GM19043 (cell line): ENCODE measurements around the gene CEP120.

Source experiments
- ATAC-seq: cut with Tn5 transposase; IDR thresholded peaks from one replicate; pipeline ENCODE4 v1.9.1; 2021; ENCODE audit warnings: low read depth; ENCODE audit not compliant: unreplicated experiment

CEP120 gene

DNA sequence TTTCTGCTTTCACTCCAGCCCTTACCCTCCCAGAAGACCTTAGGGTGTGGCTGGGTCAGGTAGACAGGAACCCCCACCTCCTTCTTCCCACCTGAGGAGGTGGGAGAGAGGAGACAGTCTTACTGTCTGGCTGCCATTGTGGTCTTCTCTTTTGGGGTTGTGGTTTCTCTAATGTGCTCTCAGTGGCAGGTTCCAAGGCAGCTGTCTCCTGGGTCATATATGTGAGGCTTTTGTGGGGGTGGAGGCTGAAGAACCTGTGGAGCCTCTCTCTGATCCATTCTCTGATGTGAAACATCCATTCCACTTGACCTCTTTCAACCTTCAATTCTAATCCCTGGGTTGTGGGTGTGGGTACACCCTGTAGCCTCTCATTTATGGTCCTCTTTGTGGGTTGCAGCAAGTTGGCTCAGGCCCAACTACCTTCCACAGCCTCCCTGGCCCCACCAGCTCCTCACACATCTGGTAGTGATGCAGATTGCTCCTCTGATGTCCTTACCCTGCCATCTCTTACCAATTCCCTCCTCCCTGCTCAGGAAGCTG is 118.4 kb downstream of the CEP120 start:
- no peak for ATAC-seq

DNA sequence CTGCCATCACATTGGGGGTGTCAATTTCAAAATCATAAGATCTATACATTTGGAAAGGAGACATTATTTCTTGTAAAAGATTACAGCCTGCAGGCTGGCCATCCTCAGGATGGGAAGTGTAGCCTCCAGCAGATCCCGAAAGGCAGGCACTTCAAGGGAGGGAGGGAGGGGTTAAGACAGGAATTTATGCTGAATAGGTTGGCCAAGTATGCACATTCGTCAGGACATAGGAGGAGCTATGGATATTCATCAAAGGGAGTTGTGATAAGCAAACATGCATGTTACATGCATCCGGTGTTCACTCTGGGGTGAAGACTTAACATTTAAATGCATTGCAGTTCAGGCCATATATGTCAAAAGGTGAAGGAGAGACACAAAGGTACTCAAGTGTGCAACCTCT is 119.4 kb downstream of the CEP120 start:
- no peak for ATAC-seq

DNA sequence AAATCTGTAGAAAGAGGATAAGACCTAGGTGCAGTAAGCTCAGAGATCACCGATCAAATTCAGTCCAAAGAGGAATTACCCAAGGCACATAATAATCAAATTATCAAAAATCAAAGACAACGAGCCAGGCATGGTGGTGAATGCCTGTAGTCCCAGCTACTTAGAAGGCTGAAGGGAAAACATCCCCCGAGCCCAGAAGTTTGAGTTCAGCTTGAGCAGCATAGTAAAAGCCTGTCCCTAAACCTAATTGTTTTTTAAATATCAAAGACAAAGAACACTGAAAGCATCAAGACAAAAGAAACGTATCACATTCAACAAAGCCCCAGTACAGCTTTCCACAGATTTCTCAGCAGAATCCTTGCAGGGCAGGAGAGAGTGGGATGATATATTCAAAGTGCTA is 122.9 kb downstream of the CEP120 start:
- ATAC-seq = no peak

DNA sequence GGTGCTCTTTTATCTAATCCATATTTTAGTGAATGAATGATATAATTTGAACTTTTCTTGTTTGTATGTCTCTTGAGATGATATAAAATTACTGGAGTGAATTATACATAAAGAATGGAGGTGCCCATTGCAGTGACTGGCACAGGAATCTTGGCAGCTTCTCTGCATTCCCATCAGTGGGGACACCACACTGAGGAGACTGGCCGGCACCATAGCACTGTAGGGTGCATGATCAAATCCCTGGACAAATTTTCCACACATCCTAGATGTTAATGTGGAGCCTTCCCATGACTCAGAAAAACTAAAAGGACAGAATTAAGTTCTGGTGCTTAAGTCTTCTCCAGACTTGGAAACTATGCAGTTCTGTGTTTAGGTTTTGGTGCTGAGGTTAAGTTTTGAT is 124.1 kb downstream of the CEP120 start:
- ATAC-seq = no peak

DNA sequence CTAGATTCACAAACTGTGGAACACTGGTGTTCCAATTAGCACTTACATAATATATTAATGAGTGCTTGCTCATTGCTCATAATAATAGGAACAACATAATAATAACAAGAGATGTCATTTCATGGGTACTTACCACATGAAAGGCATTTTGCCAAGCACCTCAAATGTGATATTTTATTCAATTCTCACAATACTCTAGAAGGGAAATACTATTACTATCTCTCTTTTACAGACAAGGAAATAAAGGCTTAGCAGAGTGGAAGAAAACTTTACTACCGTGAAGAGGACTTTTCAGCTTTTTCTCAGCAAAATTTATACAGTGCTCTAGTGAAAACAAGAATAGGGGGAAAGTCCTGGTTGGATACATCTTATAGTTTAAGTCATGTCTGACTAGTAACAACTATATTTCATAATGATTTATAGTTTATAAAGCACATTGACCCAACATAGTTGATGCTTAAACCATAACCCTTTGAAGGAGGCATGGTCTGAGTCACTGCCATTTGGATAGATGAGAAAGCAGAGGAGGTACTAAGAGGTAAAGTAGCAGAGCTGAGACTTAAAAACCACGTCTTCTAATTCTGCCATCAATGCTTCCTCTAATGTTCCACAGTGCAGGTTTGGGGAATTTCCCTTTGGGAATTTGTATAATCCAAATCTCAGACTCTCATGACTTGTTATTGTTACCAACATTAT is 124.7 kb downstream of the CEP120 start:
- no peak for ATAC-seq

DNA sequence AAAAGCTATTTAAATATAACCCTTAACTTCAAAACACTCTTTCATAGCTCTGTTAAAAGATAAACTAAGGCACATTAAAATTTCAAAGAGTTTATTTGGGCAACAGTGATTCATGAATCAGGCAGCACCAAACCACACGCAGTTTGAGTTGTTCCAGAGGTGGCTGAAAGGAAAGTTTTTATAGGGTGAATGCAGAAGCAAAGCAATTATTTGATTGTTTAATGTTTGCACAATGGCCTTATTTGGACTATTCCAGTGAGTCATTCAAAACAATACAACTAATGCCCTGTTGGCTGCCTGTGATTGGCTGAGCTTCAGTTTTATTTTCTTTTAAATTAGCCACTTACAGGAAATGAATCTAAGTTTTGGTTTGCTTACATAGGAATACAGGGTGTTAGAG is 125.3 kb downstream of the CEP120 start:
- ATAC-seq = no peak

DNA sequence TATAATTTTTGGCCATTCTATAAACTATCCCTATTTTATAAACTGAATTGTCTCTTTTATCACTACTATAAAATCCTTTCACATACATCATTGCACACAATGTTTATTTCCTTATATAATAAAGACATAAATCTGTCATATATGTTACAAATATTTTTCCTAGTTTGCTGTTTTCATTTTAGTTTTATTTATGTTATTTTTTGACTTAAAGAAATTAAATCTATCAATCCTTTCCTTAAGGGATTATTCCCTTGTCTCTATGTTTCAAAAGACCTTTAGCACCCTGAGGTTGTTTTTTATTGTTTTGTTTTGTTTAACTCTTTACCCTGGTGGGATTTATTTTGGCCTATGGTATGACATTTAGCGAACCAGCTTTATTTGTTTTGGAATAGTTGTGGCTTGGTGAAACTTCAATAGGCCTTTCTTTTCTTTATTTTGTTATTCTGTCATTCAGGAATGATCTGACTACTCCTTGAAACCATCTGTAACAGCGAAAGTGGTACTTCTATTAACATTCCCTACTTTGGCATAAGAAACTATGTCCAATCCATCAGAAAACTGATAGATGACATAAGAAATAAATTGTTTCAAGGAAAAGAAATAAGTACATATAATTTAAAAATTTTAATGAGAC is 125.9 kb downstream of the CEP120 start:
- no peak for ATAC-seq
